AG09309 (cell line): Measurements from ENCODE around the gene CFAP97.
"Not testable (repeated sequence)": the region's sequence is repeated elsewhere in the genome, so short reads cannot be mapped to it uniquely, and the experiment has no call there.

Source experiments
- DNase-seq: peaks from one replicate; pipeline ENCODE4 v3.0.0-alpha.2; 2010; ENCODE audit warnings: low read depth
- H3K4me3 ChIP-seq: 2 replicates; pipeline ENCODE4 v1.5.1; 2011; ENCODE audit warnings: mild to moderate bottlenecking, low read depth, low read length, moderate library complexity; ENCODE audit not compliant: control insufficient read depth
- CTCF ChIP-seq: IDR thresholded peaks from 2 replicates; pipeline ENCODE4 v1.5.1; 2011; ENCODE audit warnings: mild to moderate bottlenecking, low read depth, low read length, inconsistent platforms; ENCODE audit not compliant: insufficient read depth, control insufficient read depth; ENCODE audit errors: missing control alignments

The CFAP97 gene

DNA sequence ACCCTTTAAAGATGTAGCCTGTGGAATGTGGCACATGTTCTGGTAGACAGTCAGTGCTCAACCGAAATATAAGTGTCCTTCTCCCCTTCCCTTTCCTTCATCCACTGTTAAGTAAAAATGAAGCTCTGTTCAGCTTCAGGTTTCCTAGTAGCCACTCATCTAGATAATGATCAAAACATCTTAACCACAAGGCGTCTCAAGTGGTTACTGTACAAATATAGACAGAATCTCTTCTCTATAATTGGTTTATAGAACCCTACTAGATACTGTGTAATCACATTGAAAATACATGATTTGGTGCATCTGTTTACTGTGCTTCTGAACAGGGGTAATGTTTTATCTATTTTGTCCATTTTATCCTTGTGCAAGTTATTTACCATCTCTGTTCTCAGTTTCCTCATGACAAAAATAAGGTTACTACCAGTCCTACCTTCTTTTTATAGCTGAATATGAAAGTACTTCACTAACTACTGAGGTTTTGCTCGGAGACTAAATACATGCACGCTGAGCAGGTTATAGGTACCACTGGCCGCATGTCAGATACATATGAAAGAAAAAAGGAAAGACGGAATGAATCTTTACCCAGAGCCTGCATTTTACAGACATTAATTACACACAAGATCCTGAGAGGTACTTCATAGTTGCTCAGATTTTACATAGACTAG is 81.0 kb downstream of the CFAP97 start:
- TF ChIP-seq CTCF, result no peak
- H3K4me3 ChIP-seq, result no peak overlapping the region
- DNase-seq, result no peak

DNA sequence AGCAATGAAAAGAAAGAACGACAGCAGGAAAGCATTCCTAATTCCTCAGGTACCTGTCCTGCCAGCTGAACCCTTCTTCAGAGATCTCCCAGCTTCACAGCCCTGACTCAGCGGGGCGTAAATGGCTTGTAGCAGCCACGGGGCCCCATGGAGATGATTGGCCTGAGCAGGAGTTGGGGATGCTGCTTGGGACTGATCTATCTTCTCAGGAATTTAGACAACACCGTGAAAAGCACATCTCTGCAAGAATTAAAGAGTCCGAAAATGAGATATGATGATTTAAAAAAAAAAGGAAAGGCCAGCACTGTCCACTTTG is 83.2 kb downstream of the CFAP97 start:
- TF ChIP-seq CTCF, result no peak
- no peak for DNase-seq
- H3K4me3 ChIP-seq, result no peak overlapping the region

DNA sequence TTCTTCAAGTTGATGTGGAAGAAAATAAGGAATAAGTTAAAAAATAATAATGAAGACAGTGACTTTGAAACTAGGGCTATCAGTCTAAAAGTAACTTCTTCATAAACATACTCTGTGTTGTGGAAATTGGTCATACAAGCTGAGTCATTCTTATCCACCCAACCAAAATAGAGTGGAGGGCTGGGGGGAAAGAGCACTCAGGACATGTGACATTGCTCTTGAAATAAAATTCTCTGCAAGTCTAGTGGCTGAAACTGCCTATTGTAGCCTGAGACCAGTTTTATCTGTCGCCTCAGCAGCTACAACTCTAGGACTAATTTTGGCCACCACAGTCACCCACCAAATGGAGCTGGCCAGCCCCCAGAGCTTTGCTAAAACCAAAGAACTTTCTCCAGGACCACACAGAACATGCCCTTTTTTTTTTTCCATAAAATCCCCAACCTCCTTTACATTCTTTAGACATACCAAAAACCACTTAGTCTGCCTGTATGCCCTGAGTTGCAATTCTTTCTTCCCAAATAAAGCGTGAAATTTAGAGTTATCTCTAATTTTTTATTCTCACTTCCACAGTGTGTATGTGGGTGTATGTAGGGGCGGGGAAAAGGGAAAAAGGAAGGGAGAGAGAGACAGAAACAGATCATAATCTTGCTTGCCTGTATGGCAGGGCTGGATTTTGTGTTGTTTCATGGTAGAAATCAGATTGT is 83.7 kb downstream of the CFAP97 start:
- no peak overlapping the region for H3K4me3 ChIP-seq
- TF ChIP-seq CTCF, result no peak
- DNase-seq, result no peak

GRCh38 chr4:185119467-185119866 is 84.3 kb downstream of the CFAP97 start:
- not testable (repeated sequence) for DNase-seq, H3K4me3 ChIP-seq

GRCh38 chr4:185118876-185119275 is 84.9 kb downstream of the CFAP97 start:
- H3K4me3 ChIP-seq, result no peak overlapping the region
- no peak for DNase-seq
- TF ChIP-seq CTCF, result no peak

- no peak overlapping the region for H3K4me3 ChIP-seq
- no peak for TF ChIP-seq CTCF
- DNase-seq, result no peak
Observed at GRCh38 chr4:185117300-185117934, 86.4 kb downstream of the CFAP97 start.

GRCh38 chr4:185115827-185116232 is 88.0 kb downstream of the CFAP97 start:
- no peak for DNase-seq
- H3K4me3 ChIP-seq, result no peak overlapping the region
- TF ChIP-seq CTCF, result no peak
